Right forelimb (tissue), 1 donor: Measurements from ENCODE around the gene HSPA12B.

Source experiments
- DNase-seq: peaks from one replicate; pipeline ENCODE4 v3.0.0-alpha.2; 2018

HSPA12B gene

DNA sequence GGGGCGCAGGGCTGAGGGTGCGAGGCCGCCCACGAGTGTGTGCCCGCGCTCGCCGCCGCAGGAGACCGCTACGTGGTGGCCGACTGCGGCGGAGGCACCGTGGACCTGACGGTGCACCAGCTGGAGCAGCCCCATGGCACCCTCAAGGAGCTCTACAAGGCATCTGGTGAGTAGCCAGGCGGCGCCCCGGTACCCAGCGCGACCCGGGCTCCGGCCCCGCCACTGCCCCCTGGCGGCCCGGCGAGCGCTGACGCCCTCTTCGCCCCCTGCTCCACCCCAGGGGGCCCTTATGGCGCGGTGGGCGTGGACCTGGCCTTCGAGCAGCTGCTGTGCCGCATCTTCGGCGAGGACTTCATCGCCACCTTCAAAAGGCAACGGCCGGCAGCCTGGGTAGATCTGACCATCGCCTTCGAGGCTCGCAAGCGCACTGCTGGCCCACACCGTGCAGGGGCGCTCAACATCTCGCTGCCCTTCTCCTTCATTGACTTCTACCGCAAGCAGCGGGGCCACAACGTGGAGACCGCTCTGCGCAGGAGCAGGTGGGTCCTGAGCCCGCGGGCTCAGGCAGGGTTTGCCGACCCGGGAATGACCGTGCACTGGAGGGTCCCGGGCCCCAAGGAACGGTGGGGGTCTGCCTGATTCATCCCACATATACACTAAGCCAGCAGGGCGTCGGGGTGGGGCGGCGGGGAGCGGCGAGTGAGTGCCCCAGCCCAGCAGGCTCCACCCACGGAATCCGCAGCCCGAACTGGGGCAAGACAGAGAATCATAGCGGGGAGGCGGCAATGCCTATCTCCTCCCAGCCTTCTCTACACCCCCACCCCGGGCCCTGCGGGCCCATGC lies 17.4 kb downstream of the HSPA12B start:
- DNase-seq = no peak

- no peak for DNase-seq
These were observed 18.8 kb downstream of the HSPA12B start for GRCh38 chr20:3751305-3751674.

- DNase-seq = no peak
These were observed 19.3 kb downstream of the HSPA12B start for GRCh38 chr20:3751675-3752385.

- no peak for DNase-seq
These were observed 19.9 kb downstream of the HSPA12B start for GRCh38 chr20:3752386-3752759.

DNA sequence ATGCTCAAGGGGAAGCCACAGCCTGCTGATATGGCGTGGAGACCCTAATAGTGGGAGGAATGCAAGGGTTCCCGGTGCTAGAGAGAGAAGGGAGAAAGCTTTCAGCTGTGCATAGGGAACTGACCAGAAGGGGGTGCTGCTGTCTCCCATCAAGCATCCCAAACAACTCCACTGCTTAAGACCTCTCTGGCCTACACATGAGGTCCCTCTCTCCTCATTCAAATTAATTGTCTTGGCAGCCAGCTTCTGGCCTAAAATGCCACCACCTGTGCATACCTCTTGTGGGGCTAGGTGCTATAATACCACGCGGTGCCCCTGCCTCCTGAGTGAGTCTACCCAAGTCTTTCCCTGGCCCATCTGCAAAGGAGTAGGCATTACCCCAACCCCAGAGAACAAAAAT lies 20.6 kb downstream of the HSPA12B start:
- DNase-seq = peak; percentile 74

- no peak for DNase-seq
These were observed 21.2 kb downstream of the HSPA12B start for GRCh38 chr20:3753501-3754275.

GRCh38 chr20:3754276-3754630 lies 21.8 kb downstream of the HSPA12B start:
- no peak for DNase-seq

DNA sequence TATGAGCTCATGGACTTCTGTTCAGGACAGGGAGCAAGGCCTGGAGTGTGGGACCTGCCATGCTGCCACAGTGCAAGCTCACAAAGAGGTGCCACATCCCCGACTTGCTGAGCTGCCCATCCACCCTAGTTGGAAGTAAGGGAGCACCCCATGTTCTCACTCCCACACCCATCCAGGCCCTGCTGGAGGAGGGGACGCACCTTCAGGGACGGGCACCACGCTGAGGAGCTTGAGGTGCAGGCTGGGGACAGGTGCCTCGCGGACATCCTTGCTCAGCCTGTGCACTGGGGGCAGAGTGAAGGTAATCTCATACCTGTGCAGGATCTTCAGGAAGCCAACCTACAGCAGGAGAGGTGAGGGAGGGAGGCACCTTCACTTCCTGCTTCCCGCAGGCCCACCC lies 22.8 kb downstream of the HSPA12B start:
- no peak for DNase-seq

DNA sequence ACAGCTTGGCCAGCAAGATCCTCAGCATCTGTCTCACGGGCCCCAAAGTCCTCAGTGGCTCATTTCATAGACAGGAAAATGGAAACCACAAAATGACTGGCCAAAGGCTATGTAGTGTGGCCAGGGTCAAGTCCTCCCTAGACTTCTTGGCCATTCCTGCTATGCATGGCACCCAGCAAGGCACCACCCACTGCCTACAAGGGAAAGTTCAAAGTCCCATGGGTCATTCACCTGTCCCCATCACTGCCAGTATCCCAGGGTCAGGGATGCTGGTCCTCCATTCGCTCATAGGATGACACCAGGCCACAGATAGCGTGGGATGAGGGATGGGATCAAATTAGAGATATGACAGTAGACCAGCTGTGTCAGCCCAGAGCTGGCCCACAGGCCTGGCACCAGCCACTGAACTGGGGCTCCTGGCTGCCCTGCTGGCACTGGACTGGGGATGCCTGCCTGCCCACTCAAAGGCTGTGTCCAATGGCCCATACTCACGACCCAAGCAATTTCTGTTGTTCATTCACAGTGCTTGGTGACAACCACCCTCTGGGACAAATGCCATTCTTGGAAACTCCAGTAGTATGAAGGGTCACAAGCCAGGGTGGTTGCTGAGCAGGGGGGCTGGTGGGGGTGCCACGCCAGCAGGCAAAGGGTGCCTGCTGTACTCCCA lies 23.5 kb downstream of the HSPA12B start:
- no peak for DNase-seq

DNA sequence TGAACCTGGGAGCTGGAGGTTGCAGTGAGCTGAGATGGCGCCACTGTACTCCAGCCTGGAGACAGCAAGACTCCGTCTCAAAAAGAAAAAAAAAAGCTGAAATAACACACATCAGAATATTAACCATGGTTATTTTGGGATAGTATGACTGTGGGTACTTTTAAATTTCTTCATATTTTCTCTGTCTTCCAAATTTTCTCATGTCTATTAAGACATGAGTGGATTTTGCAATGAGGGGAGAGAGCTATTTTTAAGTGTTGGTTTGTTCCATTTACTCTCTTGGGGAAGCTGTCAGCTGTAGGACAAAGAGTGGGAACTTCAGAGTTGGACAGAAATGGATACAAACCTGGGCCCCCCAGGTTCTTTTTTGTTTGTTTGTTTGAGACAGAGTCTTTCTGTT lies 24.8 kb downstream of the HSPA12B start:
- no peak for DNase-seq

GRCh38 chr20:3758566-3758965 lies 26.1 kb downstream of the HSPA12B start:
- no peak for DNase-seq

- DNase-seq = no peak
These were observed 26.9 kb downstream of the HSPA12B start for GRCh38 chr20:3759316-3759823.

- DNase-seq = no peak
These were observed 27.4 kb downstream of the HSPA12B start for GRCh38 chr20:3759884-3760283.

DNA sequence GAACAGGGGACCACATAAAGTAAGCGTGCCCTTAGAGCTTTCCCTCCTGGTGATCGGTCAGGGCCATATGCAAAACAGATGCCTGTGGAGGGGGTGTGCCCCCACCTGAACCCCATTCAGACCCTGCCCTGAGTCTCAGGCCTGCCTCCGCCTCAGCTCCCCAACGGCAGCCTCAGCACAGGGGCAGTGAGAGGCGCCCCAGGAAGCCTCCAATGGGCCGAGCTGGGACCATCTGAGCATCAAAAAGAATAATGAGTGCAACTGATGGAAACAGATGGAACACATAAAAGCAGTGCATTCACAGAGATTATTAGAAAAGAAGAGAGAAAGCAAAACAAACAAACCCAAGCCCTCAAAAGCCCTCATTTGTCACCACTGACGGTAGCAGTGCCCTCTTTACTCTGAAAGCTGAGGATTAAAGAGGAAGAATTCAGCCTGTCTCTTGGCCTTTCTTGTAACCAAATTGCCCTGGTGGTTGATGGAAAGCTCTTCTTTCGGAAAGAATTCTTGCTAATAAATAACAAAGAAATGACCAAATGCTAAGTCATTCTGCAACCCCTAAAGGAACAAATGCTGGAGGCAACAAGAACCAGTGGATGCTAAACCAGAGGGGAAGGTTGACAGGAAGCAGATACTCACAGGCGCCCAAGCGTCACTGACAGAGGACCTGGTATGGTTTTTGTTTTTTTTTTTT lies 28.3 kb downstream of the HSPA12B start:
- no peak for DNase-seq

DNA sequence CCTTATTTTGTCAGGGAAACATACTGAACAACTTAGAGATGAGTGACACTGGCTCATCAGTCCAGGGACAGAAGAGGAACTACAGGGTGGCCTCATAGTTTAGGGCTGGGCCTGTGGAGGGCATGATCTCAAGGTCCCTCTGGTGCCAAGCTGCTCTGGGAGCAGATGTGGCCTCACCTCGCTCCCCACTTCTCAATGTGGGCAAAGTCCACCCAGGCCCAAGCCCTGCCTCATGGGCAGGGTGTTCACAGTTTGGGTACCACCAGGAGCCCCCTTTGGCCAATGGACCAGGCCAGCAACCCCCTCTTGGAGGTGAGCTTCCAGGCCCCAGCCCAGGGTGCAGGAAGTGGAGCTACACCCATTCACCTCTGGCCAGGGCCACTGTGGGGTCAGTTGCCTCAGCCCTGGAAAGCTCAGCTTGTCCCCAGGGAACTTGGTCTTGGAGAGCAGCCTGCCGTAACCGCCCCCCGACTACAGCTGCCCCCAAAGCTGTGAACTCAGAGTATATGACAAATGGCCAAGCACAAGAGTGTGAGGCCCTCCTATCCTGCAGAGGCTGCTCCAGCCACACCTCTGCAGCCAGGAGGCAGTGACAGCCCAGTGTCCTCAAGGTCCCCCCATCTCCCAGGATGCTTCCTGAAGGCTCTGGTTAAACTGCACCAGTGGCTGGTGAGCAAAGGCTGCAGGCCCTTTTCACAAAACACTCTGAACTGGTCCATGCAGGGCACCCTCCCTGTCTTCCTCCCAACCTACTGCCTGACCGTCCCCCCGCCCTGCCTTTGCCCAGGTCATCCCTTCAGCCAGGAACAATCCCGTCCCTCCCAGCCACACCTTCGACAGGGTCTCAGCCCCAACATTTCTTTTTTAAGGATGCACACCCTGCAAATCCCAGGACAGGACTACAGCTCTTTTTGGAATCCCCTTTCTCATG lies 31.5 kb downstream of the HSPA12B start:
- DNase-seq = no peak

GRCh38 chr20:3764659-3765058 lies 32.2 kb downstream of the HSPA12B start:
- no peak for DNase-seq

- no peak for DNase-seq
These were observed 32.8 kb downstream of the HSPA12B start for GRCh38 chr20:3765171-3765882.

- DNase-seq = no peak
These were observed 34.1 kb downstream of the HSPA12B start for GRCh38 chr20:3766422-3767109.

DNA sequence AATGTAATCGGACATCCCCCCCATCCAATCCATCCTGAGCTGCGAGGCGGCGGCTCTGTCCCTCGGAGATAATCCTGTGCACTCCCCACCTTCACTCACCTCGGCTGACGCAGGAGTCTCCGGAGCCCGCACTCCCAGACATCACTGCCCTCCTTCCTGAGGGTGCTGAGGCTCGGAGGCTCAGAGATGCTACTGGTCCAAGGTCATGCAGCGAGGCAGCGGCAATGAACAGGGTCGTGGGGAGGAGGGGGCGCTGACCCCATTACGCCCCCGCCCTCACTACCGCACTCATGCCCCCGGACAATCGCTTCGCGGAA lies 34.6 kb downstream of the HSPA12B start:
- DNase-seq = no peak
